ENCODE data around the gene TEF.
"Not testable (repeated sequence)": the region's sequence is repeated elsewhere in the genome, so short reads cannot be mapped to it uniquely, and the experiment has no call there.

TEF gene

DNA sequence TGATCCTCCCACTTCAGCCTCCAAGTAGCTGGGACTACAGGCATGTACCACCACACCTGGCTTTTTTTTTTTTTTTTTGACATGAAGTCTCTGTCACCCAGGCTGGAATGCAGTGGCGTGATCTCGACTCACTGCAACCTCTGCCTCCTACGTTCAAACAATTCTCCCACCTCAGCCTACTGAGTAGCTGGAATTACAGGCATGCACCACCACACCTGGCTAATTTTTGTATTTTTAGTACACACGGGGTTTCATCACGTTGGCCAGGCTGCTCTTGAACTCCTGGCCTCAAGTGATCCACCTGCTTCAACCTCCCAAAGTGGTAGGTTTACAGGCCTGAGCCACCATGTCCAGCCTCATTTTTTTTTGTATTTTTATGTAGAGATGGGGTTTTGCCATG, 58.8 kb downstream of the TEF start:
- DNase-seq; intact Hi-C loops (cut with DNase I): not testable (repeated sequence)

DNA sequence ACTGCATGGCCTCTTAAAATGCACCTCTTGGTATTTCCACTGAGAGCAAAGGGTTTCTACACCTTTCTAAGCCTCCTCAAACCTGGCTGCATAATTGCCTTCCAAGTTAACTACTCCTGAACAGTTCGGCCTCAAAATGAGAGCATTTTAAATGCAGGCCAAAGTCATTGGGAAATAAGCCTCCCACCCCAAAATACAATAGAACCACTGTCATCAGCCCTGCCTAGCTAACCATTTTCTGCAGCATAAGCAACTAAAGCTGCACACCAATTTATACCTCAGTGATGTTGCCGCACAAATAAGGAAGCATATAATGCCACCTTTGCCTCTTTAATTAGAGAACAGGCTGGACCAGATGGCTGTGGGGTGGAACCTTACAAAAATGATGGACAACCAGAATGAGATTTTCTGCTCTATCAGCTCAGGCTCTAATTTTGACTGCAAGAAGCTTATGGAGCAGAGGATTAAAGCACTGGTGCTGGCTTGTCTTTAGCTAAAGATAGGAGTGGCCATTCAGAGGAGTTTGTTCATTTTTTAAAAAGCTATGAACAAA, 60.6 kb downstream of the TEF start:
- intact Hi-C loops (cut with DNase I) = no loop called here
- peak in 2 of 42 donors; percentile 27 to 46 for DNase-seq

DNA sequence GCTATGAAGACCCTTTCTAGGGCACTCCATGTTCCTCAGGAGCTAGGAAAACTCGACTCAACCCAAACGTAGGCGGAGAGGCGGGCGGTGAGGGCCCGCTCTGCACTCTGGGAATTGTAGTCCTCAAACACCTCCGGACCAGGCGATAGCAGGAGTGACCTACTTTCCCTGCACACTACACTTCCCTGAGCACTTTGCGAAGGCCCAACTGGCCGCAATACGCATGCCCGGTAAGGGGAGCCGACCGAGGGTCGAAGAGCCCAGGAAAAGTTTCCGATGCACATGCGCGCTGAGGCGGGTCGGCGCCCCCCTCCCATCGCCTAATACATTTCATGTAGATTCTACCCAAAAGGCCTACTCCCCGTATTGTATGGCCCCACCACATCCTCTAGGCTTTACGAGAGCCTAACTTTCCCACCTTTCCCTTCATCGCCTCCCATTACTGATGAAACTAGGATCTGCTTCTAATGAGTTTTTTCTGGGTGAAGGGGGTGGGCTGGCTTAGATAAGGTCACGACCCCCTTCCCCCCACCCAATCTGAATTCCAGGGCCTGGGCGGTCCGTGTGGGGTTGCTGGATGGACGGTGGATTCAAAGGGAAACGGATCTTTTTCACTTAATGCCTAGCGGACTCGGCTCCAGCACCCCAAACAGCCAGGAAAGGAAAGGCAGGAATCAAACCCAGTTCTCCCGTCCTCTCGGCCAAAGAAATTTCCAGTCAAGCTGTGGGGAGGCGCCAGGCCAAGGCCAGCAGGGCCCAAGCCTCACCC, 62.8 kb downstream of the TEF start:
- DNase-seq = peak; percentile 79 to 96 (median 88)
- intact Hi-C loops (cut with DNase I) = no loop called here

DNA sequence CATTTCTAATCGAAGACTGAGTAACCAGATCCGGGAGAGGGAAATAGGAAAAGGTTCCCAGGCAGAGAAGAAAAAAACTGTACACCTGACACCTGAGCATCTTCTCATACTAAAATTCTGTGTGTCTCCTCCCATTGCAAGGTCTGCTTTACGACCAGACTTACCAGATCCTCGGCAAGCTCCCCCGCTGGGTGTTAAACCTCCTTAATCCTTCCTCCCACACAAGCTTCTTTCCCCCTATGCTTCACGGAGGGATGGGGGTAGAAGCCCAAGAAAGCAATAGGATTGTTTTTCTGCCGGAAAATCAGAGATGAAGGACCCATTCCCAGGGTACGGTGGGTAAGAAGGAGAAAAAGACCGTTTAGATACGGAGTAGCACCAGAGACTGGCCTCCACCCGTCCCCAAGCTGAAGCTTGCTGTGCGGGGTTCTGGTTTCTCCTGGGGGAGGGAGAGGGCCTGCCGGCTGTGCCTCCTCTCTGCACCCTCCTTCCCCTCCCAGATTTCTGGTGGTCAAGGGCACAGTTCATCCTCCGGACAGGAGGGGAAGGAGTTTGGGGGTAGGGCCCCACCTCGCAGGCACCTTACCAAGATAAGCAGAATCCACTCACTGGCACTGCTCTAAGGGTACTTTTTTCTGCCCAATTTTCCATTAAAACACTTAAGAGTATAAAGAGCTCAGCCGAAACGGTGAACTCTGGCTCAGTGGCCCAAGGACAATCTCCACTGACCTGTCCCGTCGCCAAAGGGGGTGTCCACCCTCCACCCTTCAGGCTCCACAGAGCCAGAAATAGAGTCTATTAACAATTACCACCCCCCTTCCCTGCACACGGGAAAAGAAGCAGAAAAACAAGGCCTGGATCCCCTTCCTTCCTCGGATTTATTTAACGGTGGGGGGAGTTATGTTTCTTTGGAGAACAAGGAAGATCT, 63.7 kb downstream of the TEF start:
- intact Hi-C loops (cut with DNase I) = no loop called here
- peak in 27 of 42 donors; percentile 16 to 71 (median 42) for DNase-seq

DNA sequence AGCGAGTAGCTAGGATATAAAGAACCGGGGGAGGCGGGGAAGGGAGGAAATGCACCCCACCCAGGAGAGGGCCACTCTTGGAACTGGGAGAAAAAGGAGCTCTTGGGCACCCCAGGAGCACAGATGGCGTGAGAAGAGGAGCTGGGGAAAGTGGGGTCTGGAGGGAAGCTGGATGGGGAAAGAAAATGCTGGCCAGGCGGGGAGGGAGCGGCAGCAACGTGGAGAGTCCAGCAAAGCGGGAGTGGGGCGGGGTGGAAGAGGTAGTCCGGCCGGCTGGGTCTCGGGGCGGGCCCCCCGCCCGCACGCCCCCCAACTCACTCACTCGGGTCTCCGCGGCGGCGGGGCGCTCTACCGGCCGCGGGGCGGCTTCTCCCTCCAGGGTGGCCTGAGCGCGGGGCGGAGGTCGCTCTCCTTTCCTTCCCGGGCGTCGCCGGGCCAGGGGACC, 64.3 kb downstream of the TEF start:
- peak in 23 of 42 donors; percentile 22 to 68 (median 43) for DNase-seq
- intact Hi-C loops (cut with DNase I) = no loop called here

DNA sequence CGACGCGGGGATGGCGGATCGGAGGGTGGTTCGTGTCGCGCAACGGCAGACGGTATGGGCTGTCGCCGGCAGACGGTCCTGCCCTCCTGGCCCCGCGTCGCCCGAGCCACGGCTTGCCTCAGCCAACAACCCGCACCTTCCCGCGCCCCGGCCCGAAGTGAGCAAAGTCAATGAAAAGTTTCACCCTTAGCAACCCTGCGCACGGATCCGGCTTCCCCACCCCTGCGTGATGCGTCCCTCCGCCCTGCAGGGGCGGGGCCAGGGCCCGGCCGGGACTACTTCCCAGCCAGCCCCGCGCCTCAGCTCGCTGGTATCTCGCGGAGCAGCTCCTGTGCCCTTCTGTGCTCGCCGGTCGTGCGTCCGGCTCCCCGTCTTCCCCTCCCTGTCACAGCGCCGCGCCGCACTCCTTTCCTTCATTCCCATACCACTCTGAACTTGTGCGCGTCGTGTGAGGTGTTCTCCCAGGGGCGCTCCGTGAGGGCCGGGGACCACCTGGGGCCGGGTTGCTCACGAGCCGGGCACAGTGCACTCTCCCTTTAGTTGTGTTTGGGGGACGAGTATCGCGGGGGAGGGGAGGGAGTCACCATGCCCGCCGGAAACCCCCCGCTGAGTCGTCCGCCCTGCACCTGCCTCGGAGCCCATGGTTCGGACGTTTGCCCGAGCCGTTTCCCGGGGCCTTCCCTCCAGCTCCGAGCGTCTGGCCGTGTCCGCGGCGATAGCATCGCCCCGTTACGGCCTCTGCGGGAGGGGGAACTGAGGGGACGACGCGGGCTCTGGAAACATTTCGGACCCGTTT, 65.1 kb downstream of the TEF start, which contains the start of gene TOB2:
Gene TOB2 (minus strand): TSS at position 163 of the 796 bp plus-strand sequence. CDS start 9,456 bp downstream, outside the sequence.
- intact Hi-C loops (cut with DNase I) = no loop called here

DNA sequence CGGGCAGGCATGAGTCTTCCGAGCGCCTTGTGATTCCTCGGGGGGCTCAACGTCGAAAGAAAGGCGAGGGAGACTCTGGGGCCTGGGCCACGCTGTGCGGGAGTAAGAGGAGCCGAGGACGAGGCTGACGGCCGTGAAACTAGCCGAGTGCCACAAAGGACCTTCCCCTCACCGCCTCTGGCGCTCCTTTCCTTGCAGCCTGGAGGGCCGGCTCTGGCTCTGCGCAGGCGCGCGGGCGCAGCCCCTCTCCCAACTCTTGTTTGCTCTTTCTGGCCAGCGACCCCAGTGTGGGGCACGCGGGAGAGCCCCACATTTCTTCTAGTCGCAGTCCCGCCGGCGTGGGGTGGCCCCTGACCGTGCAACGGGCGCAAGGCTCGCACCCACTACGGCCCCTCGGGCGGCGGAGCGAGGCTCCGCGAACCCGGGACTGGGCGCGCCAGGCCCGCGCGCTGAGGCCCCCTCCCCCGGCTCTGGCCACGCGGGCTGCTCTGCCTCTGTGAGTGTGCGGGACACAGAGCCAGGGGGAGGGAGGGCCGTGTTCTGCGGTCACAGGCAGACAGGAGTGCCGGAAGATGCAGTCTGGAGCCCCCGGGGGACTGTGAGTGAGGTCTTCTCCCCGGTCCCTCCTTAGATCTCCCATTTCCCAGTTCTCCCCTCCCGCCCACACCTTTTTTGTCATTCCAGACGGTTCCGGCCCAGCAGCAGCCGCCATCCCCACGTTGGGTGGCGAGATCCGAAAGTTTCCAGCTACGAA, 65.9 kb downstream of the TEF start:
- intact Hi-C loops (cut with DNase I) = loop anchor here (2.0 kb wide), 1 partner anchor 21 kb away; the partner anchor contains the start of genes ACO2 and PHF5A
- peak; percentile 30 to 87 (median 74) for DNase-seq

More for the DNA sequence above, 65.1 kb downstream of the TEF start, which contains the start of gene TOB2:
- peak; percentile 91 to 99 (median 97) for DNase-seq

DNA sequence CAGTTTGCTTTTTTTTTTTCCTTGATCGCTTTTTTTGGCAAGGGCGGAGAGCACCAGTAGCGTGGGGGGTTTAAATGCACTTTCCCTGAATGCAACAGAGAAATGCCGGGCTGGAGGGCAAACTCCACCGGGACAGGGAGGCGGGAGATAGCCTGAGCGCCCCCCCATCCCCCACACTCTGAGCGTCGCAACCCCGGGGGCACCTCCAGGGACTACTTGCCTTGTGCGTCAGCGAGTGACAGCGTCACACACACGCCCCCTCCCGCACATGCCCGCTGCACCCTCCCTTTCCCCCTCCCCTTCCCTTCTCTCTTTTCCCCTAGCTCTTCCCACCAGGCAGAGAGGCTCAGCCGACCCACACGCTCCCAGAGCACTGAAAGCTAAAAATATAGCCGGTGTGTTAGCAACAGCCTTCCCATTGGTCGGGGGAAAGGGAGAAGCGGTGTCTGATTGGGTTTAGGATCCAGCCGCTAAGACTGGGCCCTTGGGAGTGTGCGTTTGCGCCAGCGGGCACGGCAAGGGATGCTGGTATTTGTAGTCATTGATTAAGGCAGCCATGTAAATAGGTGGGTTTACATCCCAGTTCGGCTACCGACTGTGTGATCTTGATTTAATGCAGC, 66.6 kb downstream of the TEF start:
- intact Hi-C loops (cut with DNase I) = loop anchor here (2.0 kb wide), 1 partner anchor 21 kb away; the partner anchor contains the start of genes ACO2 and PHF5A
- DNase-seq = peak; percentile 88 to 99 (median 98)
